GM12878 (cell line): Measurements from ENCODE around the gene NFYC. TPM values are rescaled to one million over a fixed set of nuclear protein-coding genes. Genes with fewer than 3 reads are reported as not detected.

ENCODE experiments used
- ATAC-seq: fragments of 200-7000 bp; cut with Tn5 transposase; 3 replicates; pipeline ENCODE4 v1.9.1; 2020; ENCODE audit warnings: mild to moderate bottlenecking, moderate library complexity
- BruUV-seq: library from RNA; stranded (reverse); fragments of 400-500 nt; replicated peaks from 2 replicates; lab custom pipeline; 2021; lab: Mats Ljungman, UMichigan
- CTCF ChIA-PET: fragments of 300-600 bp; sonication (Branson Sonifier 250); formaldehyde crosslinking; extraction: SDS; loops from one replicate; lab custom pipeline; 2021; ENCODE audit warnings: inconsistent platforms; lab: Yijun Ruan, JAX
- POLR2A ChIA-PET: fragments of 350-600 bp; formaldehyde crosslinking; extraction: SDS; loops from one replicate; lab custom pipeline; 2021; ENCODE audit warnings: inconsistent platforms; lab: Charles Lee
- RAD21 ChIA-PET: fragments of 300-600 bp; sonication (Branson Sonifier 250); formaldehyde crosslinking; loops from one replicate; lab custom pipeline; 2023; ENCODE audit warnings: antibody characterized with exemption; ENCODE audit not compliant: unreplicated experiment; lab: Charles Lee
- SMC1A ChIA-PET: fragments of 300-600 bp; sonication (Branson Sonifier 250); formaldehyde crosslinking; loops from one replicate; lab custom pipeline; 2023; ENCODE audit not compliant: unreplicated experiment, uncharacterized antibody; lab: Charles Lee
- DNase-seq: peaks from one replicate; pipeline ENCODE4 v3.0.0-alpha.2; 2011; ENCODE audit warnings: low read depth, low spot score
- FAIRE-seq: peaks from 3 replicates; lab custom pipeline; 2011; peaks lifted over from hg19 to GRCh38; lab: Jason Lieb, UNC
- H2AFZ ChIP-seq: 2 replicates; pipeline ENCODE4 v1.6.0; 2011; ENCODE audit warnings: low read depth, low read length, control low read depth; ENCODE audit not compliant: control insufficient read depth
- H3K27ac ChIP-seq: 2 replicates; pipeline ENCODE4 v1.5.1; 2011; ENCODE audit warnings: control low read depth; ENCODE audit not compliant: control insufficient read depth, insufficient read depth
- H3K27me3 ChIP-seq, 2 experiments: replicated peaks in 1 of 2; 2 replicates each; pipeline versions ENCODE4 v1.6.0 to v1.6.1; 2011; ENCODE audit warnings: low read length in 1 of 2; ENCODE audit not compliant: control insufficient read depth in 2 of 2, insufficient read depth in 2 of 2
- H3K36me3 ChIP-seq, 2 experiments: 2 replicates each; pipeline ENCODE4 v1.5.1; 2011; ENCODE audit warnings: low read length in 1 of 2; ENCODE audit not compliant: control insufficient read depth in 2 of 2, insufficient read depth in 2 of 2
- H3K4me1 ChIP-seq: 2 replicates; pipeline ENCODE4 v1.6.1; 2011; ENCODE audit warnings: mild to moderate bottlenecking, low read length, moderate library complexity, mixed read lengths; ENCODE audit not compliant: control insufficient read depth, insufficient read depth
- H3K4me2 ChIP-seq: 2 replicates; pipeline ENCODE4 v1.6.0; 2011; ENCODE audit warnings: control low read depth; ENCODE audit not compliant: control insufficient read depth, insufficient read depth
- H3K4me3 ChIP-seq: fragments of 200-600 bp; sonication (generic); 2 replicates; pipeline ENCODE4 v1.5.1; 2016
- H3K79me2 ChIP-seq: 2 replicates; pipeline ENCODE4 v1.6.0; 2011; ENCODE audit warnings: low read length; ENCODE audit not compliant: control insufficient read depth, insufficient read depth
- H3K9ac ChIP-seq: 2 replicates; pipeline ENCODE4 v1.8.0; 2011; ENCODE audit warnings: low read length, control low read depth, mixed read lengths; ENCODE audit not compliant: control insufficient read depth, insufficient read depth
- H3K9me3 ChIP-seq: replicated peaks from 3 replicates; pipeline ENCODE4 v1.5.1; 2011; ENCODE audit warnings: mild to moderate bottlenecking, low read length; ENCODE audit not compliant: control insufficient read depth, insufficient read depth
- H4K20me1 ChIP-seq: 2 replicates; pipeline ENCODE4 v1.6.0; 2011; ENCODE audit not compliant: control insufficient read depth, insufficient read depth
- BACH1 ChIP-seq: fragments of 450-650 bp; IDR thresholded peaks from 2 replicates; pipeline ENCODE4 v1.6.1; 2017; ENCODE audit warnings: mild to moderate bottlenecking, borderline replicate concordance
- CTCF ChIP-seq, 3 experiments: IDR thresholded peaks in 2 of 3; conservative IDR thresholded peaks in 1 of 3; 2 replicates each; pipeline ENCODE4 v1.5.1; 2011; ENCODE audit warnings: low read depth in 3 of 3, low read length in 3 of 3, mild to moderate bottlenecking in 3 of 3, control low read depth in 2 of 3, moderate library complexity in 2 of 3, inconsistent platforms in 1 of 3, mixed read lengths in 1 of 3; ENCODE audit not compliant: control insufficient read depth in 2 of 3, insufficient read depth in 1 of 3; ENCODE audit errors: extremely low read depth in 1 of 3
- IRF4 ChIP-seq: IDR thresholded peaks from 2 replicates; pipeline ENCODE4 v1.6.1; 2011; ENCODE audit warnings: low read depth, low read length
- JUND ChIP-seq: IDR thresholded peaks from 2 replicates; pipeline ENCODE4 v1.6.1; 2012; ENCODE audit warnings: low read depth, mild to moderate bottlenecking, low read length, improper control_type of control experiment, moderate library complexity
- KLF5 ChIP-seq: fragments of 450-650 bp; IDR thresholded peaks from 2 replicates; pipeline ENCODE4 v1.6.1; 2014; ENCODE audit warnings: mild to moderate bottlenecking; ENCODE audit not compliant: partially characterized antibody
- MEF2A ChIP-seq: IDR thresholded peaks from 2 replicates; pipeline ENCODE4 v1.6.1; 2011; ENCODE audit warnings: low read depth, mild to moderate bottlenecking, low read length, moderate library complexity; ENCODE audit not compliant: insufficient read depth
- MYB ChIP-seq: fragments of 150-350 bp; IDR thresholded peaks from 2 replicates; pipeline ENCODE4 v1.6.1; 2014; ENCODE audit warnings: mild to moderate bottlenecking, low read depth, low read length, borderline replicate concordance
- NFYA ChIP-seq: IDR thresholded peaks from 2 replicates; pipeline ENCODE4 v1.6.1; 2011; ENCODE audit warnings: low read depth, mild to moderate bottlenecking, low read length, improper control_type of control experiment, borderline replicate concordance
- POLR2AphosphoS5 ChIP-seq: IDR thresholded peaks from 2 replicates; pipeline ENCODE4 v1.6.1; 2011; ENCODE audit warnings: mild to moderate bottlenecking, low read length, inconsistent platforms
- RAD21 ChIP-seq: IDR thresholded peaks from 2 replicates; pipeline ENCODE4 v1.6.1; 2011; ENCODE audit warnings: mild to moderate bottlenecking, low read depth, low read length, moderate library complexity; ENCODE audit not compliant: insufficient read depth
- SREBF1 ChIP-seq: IDR thresholded peaks from 2 replicates; pipeline ENCODE4 v1.6.1; 2012; ENCODE audit warnings: mild to moderate bottlenecking, low read length
- SUPT20H ChIP-seq: IDR thresholded peaks from 2 replicates; pipeline ENCODE4 v1.6.1; 2011; ENCODE audit warnings: low read depth, mild to moderate bottlenecking, low read length, moderate library complexity, borderline replicate concordance; ENCODE audit not compliant: control insufficient read depth
- ZBED1 ChIP-seq: IDR thresholded peaks from 2 replicates; pipeline ENCODE4 v1.6.1; 2016; ENCODE audit warnings: borderline replicate concordance
- ZSCAN29 ChIP-seq: fragments of 450-650 bp; IDR thresholded peaks from 2 replicates; pipeline ENCODE4 v1.6.1; 2017; ENCODE audit warnings: mild to moderate bottlenecking, moderate library complexity
- WGBS: methylation state at CpG from one replicate; pipeline ENCODE4 v1.1.6; 2016; ENCODE audit warnings: low lambda C conversion rate; ENCODE audit not compliant: insufficient replicate concordance, insufficient coverage; ENCODE audit errors: missing lambda C conversion rate; 5-methylcytosine and 5-hydroxymethylcytosine counted together
- in situ Hi-C: fragments of 300-500 bp; cut with MboI; formaldehyde crosslinking; loops from 9 replicates; pipeline ENCODE4 v1.14.3; 2018; ENCODE audit warnings: mixed read lengths
- intact Hi-C: fragments of 100-400 bp; cut with micrococcal nuclease; formaldehyde crosslinking; loops from one replicate; pipeline ENCODE4 v1.14.2; 2022; ENCODE audit not compliant: unreplicated experiment
- polyA plus RNA-seq, 11 experiments: library from polyadenylated mRNA; depleted of rRNA in 4 of 11; unstranded in 6 of 11; stranded (reverse) in 5 of 11; fragments of >200 nt; fragmentation: Nextera tagmentation in 4 of 11; fragmentation: Illumina TruSeq in 1 of 11; extraction: Ambion mirVana in 4 of 11; extraction: Trizol in 1 of 11; gene quantifications; 1 replicate in 1 of 11; 2 replicates in 10 of 11; pipeline versions ENCODE4 v1.2.1 to v1.2.3, GENCODE V29; 2011 to 2016; ENCODE audit warnings: inconsistent platforms in 2 of 11, missing spikeins in 2 of 11, low read depth in 1 of 11
- total RNA-seq, 4 experiments: library from RNA; depleted of rRNA in 3 of 4; stranded (reverse); fragments of >200 nt in 3 of 4; fragmentation: Illumina TruSeq in 1 of 4; extraction: Trizol in 1 of 4; gene quantifications; 2 replicates each; pipeline versions ENCODE4 v1.2.1 to v1.2.3, GENCODE V29; 2013 to 2021

The NFYC gene
- total and polyA plus RNA-seq, 10 of the 15 experiments (the other 5 are each of a cell fraction or from before 2014, with no cell fraction given): 4.3 to 84.2 (median 58.3) TPM

DNA sequence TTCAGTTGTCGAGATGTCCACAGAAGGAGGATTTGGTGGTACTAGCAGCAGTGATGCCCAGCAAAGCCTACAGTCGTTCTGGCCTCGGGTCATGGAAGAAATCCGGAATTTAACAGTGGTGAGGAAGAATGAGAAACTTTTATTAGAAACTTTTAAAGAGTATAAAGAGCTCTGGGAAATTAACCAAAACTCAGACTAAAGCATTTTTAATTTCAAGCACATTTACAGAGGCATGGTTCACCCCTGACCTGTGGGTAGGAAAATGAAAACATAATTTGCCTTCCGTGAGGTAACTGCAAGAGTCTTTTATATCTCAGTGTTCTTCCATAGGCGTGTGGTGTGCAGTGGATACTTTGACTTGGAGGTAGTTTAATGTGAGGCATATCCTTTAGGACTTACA lies 47.3 kb downstream of the NFYC start:
- BruUV-seq: no TSS peak
- H3K27ac ChIP-seq: no peak overlapping the region
- CTCF ChIA-PET: interaction anchor here (0.5 to 0.6 kb wide), 2 partner anchors 35 to 58 kb away, joined by 3 to 5 read pairs; no protein-coding TSS in a partner anchor

GRCh38 chr1:40739455-40740008 lies 48.0 kb downstream of the NFYC start:
- H3K4me2 ChIP-seq: no peak overlapping the region
- no peaks in the 10 kb centered on the region for H3K9me3 ChIP-seq
- in situ Hi-C loops (no loop called here), intact Hi-C loops (no loop called here)
- no peak for DNase-seq
- no peak overlapping the region for H3K9ac ChIP-seq
- RAD21 ChIA-PET: interaction anchor here (0.5 kb wide), 1 partner anchor 110 kb away, joined by 5 read pairs; no protein-coding TSS in a partner anchor
- no peaks in the 10 kb centered on the region for H3K27me3 ChIP-seq
- H3K27ac ChIP-seq: no peak overlapping the region
- SMC1A ChIA-PET: interaction anchor here (0.9 to 2.5 kb wide), 5 partner anchors 9 to 46 kb away, joined by 3 to 12 read pairs (median 3); no protein-coding TSS in a partner anchor
- peaks cover 3% of the 10 kb centered on the region; the same call in 1 of the 2 replicates for H3K4me1 ChIP-seq
- no peak overlapping the region for H3K4me3 ChIP-seq
- no peak for ATAC-seq
- 94% methylated on average over 3 of the region's 3 CpGs for WGBS
- CTCF ChIA-PET: interaction anchor here (0.5 to 1.4 kb wide), 2 partner anchors 35 to 36 kb away, joined by 3 to 5 read pairs; no protein-coding TSS in a partner anchor
- FAIRE-seq: no peak
- POLR2A ChIA-PET: interaction anchor here (1.2 to 1.3 kb wide), 2 partner anchors 25 to 29 kb away, joined by 3 to 4 read pairs; no protein-coding TSS in a partner anchor
- peaks cover 8 to 27% of the 10 kb centered on the region in 2 experiments for H3K36me3 ChIP-seq
- BruUV-seq: no TSS peak
- TF ChIP-seq CTCF (IDR thresholded peaks at IDR 0.05 in 2 of 3, conservative IDR thresholded peaks at IDR 0.05 in 1 of 3; ENCODE audit: control insufficient read depth in 2 of 3, extremely low read depth in 1 of 3, insufficient read depth in 1 of 3, low read depth in 3 of 3, low read length in 3 of 3) (no peak), KLF5 (no peak), MYB (no peak)
- H3K79me2 ChIP-seq: peaks cover 31% of the 10 kb centered on the region
- H2AFZ ChIP-seq: no peak overlapping the region
- H4K20me1 ChIP-seq: no peaks in the 10 kb centered on the region

More for the DNA sequence above, 47.3 kb downstream of the NFYC start:
- in situ Hi-C loops (no loop called here), intact Hi-C loops (no loop called here)
- RAD21 ChIA-PET: interaction anchor here (1.3 kb wide), 1 partner anchor 9 kb away, joined by 6 read pairs; no protein-coding TSS in a partner anchor
- SMC1A ChIA-PET: interaction anchor here (0.9 to 2.5 kb wide), 6 partner anchors 9 to 48 kb away, joined by 3 to 12 read pairs (median 3); partner anchors contain the start of gene NFYC
- H3K4me2 ChIP-seq: no peak overlapping the region
- POLR2A ChIA-PET: interaction anchor here (1.1 to 1.3 kb wide), 4 partner anchors 9 to 29 kb away, joined by 3 to 4 read pairs (median 3); no protein-coding TSS in a partner anchor
- H3K27me3 ChIP-seq: no peaks in the 10 kb centered on the region
- TF ChIP-seq MEF2A (no peak), SUPT20H (no peak), ZBED1 (no peak), IRF4 (no peak), NFYA (no peak), SREBF1 (no peak), ZSCAN29 (no peak), BACH1 (no peak), RAD21 (no peak), JUND (no peak), POLR2AphosphoS5 (no peak)
- H3K4me3 ChIP-seq: no peak overlapping the region
- peaks cover 5 to 25% of the 10 kb centered on the region in 2 experiments for H3K36me3 ChIP-seq
- H3K9ac ChIP-seq: no peak overlapping the region
- FAIRE-seq (no peak), ATAC-seq (no peak), DNase-seq (no peak)
- no peak overlapping the region for H2AFZ ChIP-seq
- WGBS: 93% methylated on average over 6 of the region's 6 CpGs
- H3K4me1 ChIP-seq: peaks cover 3% of the 10 kb centered on the region; the same call in 1 of the 2 replicates
- no peaks in the 10 kb centered on the region for H3K9me3 ChIP-seq
- no peaks in the 10 kb centered on the region for H4K20me1 ChIP-seq
- H3K79me2 ChIP-seq: peaks cover 29% of the 10 kb centered on the region
